Stimulated activated CD8-positive, alpha-beta memory T cell treated with anti-CD3 and anti-CD28 coated beads, Interleukin-15, amount 100 ng/mL, for 1 hour (primary cell): ENCODE results near the gene HOXD4.

Experiments
- DNase-seq: peaks from one replicate; pipeline ENCODE4 v3.0.0-alpha.2; 2020; ENCODE audit warnings: low read depth

HOXD4 gene

DNA sequence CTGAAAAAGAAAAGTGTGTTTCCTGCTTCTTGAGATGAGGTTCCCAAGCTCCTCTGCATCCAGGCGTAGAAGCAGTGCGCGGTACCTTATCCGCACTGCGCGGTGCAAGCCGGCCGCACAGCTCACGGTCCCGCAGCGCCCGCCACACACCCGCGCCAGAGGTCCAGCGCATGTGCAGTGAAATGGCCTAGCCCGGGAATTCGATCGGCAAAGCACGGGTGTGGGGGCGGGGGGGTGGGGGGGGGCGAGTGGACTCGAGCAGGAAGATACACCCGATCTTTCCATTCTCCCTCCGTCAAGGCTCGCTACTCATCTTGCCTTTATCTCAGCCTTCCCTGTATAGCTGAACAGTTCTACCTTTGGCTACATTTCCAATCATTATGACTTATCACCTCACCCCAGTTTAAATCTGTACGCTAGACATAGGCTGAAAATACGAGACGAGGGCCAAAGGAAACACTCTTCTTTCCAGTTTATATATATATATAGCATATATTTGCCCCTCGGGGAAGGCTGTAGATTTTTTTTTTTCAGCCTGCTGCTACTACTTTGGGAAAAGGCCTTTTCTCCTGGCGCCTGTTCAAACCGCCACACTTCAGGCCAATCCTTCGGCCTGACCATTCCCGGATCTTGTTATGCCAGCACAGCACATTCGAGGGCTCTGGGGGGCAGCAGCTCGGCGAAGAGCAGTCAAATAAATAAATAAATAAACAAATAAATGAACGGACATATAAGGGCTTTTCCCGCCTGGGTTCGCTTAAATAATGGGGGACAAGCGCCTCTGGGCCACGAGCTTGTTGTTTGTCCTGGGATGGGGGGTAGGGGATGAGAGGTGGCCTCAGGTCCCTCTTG lies 11.5 kb upstream of the HOXD4 start:
- no peak for DNase-seq

DNA sequence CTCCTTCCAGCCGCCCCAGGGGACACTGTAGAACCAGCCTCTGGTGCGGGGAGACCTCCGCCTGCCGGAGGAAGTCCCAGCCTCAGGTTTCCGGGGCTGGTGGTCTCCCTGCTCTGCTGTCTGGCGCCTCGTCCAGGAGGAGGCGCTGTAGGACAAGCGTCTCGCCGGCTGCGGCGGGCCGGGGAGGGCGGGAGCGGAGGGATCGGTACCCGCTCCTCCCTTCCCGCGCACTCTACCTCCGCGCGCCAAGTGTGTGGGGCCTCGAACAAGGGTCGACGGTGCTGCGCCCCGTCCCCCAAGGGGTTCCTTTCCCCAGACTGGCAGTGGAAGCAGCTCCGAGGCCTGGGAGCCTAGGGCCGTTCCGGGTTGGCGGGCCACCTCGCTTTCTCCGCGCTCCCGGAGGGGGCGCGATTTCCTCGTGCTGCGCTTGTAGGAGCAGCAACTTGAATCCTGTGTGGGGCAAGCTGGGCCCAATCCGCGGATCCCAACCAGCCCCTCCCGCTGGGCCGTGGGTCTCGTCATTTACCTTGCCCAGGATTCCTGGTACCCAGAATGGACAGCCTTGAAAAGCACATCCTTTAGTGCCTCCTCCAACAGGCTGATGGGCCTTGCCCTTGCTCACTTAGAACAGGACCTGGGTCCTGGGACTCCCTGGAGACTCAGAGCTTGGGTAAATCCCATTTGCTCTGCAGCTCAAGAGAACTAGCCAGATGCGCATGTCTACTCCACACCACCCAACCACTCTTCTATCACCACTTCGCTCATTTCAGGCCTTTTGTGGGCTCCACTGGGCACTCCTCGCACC lies 10.6 kb upstream of the HOXD4 start:
- peak; percentile 20 for DNase-seq

DNA sequence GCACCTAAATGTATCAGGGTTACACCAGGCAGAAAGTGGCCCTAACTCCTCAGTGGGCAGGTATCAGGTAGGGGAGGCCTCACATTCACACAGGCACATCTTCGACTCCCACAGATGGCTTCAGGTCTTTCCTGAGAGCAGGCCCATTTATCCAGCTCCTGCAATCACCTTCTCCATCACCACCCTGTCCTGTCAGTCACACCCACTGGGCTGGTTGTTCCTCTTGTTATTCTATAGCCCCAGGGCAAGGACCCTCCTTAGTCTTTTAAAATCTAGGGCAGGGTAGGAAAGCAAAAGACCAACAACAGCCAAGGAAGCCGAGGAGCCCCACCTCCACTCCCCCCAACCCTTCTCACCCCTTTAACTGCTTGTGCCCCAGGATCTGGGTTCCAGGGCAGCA lies 9.1 kb upstream of the HOXD4 start:
- DNase-seq = no peak

DNA sequence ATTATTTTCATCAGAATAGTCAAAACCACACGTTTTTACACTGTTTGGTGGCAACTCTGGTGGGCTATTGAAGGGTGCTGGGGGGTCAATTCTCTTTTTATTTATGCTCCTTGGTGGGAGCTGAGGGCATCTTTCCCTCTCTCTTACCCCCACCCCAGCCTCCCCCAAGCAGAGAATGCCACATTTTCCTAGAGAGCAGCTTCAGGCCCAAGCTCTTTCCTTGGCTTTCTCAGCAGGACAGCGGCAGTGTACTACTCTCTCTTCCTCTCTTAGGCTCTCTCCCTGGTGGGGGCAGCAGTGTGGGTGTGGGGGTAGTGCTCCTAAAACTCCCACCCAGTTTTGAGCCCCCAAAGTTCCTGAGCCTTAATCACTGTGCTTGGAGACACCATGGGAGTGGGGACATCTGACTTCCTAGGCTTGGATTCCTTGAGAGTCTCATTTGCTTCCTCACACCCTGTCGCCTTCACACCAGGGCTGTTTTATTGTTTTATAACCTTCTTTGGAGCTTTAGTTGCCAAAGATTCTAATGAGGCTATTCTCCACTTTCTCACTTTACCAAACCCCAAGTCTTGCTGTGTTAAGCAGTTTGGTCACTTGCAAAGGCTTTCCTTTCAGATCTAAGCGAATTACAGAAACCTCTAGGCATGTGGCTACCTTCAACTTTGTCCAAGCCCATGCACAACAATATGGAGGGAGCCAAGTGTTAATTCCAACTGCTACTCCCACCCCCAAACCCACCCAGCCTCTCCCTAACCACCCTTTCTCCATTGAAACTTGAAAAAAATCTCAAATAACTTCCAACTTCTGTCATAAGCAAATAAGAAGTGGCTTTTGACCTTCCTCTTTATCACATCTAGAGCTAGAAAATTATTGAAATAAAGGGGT lies 6.0 kb upstream of the HOXD4 start:
- DNase-seq = no peak

DNA sequence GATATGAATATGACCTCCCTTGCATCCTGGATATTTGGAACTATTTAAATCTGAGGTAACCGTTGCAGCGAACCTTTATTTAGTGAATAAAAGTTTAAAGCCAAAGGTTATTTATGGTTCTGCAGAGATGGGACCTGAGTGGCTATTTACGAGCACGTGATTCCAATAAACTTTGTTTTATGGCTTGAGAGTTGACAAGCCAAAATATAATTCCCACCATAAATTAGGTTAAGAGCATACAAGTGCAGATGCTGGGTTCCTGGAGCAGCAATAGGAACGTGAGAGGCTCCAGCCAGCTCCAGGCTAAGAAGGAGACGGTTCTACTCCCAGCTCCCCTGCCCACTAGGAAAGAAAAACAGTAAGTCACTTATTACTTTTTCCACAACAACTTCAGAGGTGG lies 5.2 kb upstream of the HOXD4 start:
- no peak for DNase-seq

DNA sequence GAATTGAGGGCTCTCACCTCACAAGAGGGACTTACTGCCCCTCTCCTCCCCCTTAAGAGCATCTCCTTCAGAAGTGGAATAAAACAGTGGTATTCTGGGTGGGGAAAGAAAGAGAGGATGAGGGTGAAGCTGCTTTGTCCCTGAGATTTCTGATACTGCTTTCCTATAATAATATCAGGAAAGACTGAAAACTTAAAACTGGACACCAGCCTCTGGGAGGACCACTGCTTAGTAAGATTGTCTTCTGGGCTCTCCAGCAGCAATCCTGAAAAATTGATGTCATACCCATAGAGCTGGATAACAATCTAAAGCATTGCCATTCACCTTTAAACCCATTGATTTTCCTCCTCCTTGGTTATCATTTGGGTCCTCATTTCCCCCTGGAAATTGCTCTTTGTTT lies 4.7 kb upstream of the HOXD4 start:
- DNase-seq = no peak

DNA sequence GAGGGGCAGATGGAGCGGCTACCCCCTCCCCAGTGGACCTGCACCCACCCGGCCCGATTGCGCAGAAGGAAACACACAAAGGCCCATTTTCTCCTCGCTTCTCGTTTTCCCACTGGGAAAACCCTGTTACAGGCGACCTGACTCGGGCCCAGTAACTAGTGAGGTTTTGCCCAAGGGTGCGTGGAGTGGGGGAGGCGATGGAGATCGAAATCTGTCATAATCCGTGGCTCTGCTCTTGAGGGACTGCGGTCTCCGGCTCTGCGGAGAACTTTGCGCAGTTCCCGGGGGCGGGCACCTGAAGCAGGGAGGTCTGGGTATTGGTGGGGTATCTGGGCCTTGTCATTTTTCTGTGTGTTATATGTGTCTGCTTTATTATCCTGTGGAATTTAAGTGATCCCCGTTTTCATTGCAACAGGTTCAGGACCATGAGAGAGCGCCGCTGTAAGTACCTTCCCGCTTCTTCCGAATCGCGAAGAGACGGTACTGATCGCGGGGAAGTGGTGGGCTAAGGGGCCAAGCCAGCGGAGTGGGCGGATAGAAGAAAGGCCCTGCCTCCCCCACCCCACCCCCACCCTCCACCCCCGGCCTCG lies 4.0 kb upstream of the HOXD4 start:
- DNase-seq = no peak

DNA sequence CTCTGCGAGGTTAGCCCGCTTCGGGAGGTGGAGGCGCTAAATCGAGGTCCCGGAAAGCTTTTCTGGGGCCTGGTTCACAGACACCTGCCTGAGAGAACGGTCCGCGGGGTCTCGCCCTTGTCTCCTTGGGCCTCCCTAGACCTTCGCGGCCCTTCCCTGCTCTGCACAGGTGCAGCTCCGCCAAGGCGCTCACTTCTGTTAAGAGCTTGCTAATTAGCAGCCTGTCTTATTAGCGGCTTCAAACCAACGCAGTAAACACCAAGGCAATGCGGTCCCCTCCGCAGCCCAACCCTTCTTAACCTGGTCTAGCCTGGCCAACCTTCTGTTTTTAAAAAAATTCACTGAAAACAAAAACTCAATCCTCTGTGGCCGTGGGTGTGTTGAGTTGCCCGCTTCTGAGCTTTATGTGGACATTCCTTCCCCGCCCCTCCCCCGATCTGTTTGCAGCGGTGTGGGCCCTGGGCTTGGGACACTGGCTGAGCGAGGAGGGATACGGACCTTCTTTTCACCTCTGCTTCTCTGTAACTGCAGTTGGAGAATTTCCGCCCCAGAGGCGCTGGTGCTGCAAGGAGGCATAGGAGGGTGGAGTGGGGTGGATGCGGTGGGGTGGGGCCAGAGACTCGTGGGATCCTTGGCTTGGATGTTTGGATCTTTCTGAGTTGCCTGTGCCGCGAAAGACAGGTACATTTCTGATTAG lies 3.4 kb upstream of the HOXD4 start:
- DNase-seq = no peak

DNA sequence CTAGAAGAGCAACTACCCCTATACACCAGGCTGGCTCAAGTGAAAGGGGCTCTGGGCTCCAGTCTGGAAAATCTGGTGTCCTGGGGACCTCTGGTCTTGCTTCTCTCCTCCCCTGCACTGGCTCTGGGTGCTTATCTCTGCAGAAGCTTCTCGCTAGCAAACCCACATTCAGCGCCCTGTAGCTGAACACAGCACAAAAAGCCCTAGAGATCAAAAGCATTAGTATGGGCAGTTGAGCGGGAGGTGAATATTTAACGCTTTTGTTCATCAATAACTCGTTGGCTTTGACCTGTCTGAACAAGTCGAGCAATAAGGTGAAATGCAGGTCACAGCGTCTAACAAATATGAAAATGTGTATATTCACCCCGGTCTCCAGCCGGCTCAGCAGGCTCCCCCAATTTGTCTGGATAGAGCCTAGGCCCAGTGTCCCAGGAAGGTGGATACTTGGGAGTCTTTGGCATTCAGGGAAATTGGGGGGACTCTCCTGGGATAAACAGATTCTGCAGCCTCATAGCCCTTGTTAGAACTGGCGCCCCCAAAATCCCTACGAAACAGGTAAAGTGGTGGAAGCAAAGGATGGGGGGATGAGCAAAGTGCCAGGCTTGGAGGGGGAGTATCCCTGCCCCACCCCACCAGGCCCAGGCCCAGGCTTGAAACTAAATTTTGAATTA lies 2.5 kb upstream of the HOXD4 start:
- no peak for DNase-seq

DNA sequence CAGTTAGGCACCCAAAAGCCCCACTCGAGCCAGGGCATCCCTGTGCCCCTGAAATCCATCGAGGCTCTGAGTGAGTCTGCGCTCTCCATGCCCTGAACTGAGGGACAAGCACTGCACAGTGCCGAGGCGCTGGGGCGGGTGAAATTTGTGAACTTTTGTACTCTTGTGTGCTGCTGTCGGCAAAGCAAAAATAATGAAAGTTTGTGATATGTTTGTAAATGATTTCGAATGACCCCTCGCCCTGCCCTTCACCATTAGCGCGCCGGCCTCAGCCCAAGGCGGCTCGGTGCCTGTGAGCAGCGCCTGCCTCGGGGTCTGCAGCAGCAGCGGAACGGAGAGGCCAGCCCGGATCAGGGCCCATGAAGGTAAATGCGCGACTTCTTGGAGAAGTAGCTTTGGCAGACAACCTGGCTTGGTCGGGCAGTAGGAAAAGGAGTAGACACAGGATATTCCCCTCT lies 1.8 kb upstream of the HOXD4 start:
- DNase-seq = no peak

DNA sequence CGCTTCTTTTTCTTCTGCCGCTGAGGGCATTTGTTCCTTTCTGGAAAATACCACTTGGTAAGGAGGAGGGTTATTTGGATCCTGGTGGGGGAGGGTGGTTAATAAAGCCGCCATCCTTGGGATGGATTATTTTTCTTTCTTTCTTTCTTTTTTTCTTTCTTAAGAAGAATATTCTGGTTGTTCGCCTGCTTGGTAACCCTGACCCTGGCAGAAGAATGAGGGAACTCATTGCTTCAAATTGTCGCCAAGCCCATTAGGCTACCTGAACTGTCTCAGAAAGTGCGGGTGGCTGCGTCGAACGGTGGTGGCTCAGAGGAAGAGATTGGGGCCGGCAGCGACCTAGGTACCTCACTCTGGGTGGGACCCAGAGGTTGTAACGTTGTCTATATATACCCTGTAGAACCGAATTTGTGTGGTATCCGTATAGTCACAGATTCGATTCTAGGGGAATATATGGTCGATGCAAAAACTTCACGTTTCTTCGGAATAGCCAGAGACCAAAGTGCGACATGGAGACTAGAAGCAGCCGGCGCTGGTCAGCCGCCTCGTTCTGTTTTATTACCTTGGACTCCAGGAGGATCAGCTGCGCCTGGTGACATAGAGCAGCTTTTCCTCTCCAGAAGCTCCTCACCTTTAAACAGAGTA lies 1.3 kb upstream of the HOXD4 start:
- no peak for DNase-seq

DNA sequence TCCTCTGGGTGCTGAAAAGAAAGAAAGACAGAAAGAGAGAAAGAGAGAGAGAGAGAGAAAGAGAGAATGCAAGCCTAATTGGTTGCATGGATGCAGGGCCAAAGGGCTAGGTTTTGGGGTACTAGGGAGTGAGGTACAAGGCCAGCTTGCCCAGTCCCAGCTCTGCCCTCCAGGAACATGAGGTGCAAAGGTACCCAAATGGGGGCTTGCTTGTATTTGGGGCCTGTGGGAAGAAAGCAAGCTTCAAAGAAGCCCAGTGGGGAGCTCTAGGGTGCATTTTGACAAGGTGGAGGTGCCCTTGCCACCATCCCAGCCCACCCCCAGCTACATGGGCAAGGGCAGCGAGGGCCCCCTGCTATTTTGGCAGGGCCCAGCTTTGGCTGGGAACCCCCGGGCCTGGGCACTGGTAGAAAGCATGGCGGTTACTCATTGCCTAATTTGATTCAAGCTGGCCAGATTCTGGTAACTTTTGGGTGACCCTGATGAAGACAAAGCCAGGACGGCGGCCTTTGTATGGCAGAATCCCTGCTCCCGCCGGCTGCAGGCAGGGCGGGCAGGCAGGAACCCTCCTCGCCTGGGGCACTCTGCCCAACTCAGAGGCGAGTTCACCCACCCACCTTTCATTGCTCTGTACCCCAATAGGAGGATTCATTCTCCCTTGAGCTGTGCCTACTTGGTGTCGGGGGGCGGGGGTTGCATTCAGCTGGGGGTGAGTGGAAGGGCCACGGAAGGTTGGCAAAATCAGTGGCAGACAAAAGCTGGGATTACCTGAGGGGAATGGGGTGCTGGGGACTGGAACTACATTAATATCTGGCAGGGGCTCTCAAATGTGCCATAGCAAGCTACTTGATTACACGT lies 537 bp upstream of the HOXD4 start:
- no peak for DNase-seq

DNA sequence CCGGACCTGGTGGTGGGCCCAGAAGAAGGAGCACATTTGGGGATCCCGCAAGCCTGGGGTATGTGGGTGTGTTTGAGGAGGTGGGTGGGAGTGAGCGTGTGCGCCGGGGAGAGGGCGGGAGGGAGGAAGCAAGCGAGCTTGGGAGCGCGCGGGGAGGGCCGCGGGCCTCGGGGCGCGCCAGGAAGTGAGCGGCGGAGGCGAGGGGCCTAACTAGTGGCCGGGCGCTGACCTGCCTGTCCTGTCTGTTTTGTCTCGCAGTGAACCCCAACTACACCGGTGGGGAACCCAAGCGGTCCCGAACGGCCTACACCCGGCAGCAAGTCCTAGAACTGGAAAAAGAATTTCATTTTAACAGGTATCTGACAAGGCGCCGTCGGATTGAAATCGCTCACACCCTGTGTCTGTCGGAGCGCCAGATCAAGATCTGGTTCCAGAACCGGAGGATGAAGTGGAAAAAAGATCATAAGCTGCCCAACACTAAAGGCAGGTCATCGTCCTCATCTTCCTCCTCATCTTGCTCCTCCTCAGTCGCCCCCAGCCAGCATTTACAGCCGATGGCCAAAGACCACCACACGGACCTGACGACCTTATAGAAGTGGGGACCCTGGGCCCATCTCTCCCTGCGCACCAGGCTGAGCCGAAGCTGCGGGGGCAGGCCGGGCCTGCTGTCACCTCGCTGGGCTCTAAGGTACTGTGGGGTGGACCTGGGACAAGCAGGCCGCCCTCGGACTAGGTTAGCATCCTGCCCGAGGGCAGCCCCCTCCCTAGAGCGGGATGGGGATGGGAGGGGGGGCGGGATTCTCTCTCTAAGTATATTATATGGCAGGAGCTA lies 1.2 kb downstream of the HOXD4 start:
- no peak for DNase-seq

DNA sequence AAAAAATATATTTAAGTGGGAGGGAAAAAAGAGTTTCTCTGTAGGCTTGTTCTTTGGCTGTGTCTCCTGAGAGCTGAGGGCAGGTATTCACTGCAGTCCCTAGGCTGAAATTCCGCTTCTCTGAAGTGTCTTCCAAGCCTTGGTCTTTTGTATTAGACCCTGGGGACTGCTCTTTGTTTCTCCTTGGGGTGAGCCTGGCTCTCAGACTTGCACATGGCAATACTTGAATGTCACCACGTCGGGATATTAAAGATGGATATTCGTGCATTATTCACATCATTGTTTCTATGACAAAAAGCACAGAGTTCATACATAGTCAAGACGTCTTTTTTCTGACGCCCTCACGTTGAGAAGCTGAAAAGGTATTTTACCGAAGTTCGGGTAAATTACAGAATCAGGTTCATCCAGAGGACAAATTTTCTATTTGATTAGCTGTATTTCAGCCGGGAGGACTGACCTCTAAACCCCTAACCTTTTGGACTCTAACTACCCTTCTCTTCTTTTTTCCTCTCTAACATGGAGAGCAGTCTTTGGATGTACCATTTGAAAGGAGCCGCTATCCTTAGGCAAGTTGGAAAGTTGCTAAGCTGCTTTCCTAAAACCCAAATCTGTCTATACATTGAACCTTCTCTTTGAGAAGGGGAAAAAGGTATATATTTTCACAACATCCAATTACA lies 3.4 kb downstream of the HOXD4 start:
- DNase-seq = no peak

DNA sequence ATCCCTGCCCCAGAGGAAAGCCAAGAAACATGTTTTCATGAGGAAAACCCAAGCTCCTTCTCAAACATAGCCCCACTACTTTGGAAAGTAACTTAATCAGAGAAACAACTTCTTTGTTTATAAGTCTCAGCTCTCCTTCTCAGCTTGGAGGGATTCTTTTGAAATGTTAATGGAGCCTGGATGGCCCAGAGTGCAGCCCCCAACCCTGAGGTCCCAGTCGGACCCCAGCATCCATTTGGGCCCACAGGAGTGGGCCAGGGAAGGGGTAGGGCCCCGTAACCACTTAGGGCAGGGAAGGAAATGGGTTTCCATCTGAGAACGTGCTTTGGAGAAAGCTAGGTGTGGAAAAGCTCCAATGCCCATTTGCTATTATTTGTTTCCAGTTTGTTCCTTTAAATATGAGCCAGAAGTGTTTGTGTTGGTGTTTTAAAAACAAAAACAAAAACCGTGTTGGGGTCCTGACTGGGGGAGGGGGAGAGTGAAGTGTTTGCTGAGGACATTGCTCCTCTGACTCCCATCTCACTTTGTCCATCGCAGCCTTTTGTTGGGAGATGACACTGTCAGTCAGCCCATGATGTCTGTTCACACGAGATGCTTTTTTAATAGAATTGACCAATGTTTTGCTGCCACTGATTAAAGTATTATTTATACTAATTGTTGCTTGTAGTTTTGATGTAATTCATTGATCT lies 4.2 kb downstream of the HOXD4 start:
- no peak for DNase-seq

DNA sequence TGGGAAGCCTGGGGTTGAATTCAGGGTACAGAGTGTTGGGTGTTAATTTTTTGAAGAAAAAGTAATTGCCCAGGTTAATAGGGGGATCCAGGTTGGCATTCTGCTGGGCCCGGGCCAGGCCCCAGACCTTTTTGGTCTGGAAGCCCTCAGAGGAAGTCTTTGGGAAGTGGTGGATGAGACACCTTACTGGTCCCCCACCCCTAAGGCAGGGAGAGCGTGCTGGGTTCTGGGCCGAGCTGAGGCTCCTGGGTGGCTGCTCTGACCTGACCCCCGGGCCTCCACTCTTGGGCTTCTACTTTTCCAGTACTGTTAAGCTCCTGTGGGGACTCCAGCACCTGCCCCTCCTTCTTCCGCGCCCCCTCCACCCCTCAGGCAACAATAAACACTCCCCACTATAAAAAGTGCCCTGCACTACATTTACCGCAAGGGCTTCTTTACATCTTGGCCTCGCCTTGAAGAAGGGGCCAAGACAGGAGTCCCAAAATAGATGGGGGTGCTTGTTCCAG lies 5.0 kb downstream of the HOXD4 start:
- no peak for DNase-seq
